Skin epidermis (tissue), 12 donors: ENCODE results near the gene VSIG8.
"Not testable (repeated sequence)": the region's sequence is repeated elsewhere in the genome, so short reads cannot be mapped to it uniquely, and the experiment has no call there.

Source experiments
- H3K27ac ChIP-seq, 21 experiments: fragments of 200-600 bp; sonication (generic) in 11 of 21; one replicate each; pipeline ENCODE4 v1.5.0; 2020; ENCODE audit warnings: mild to moderate bottlenecking in 3 of 21, inconsistent platforms in 2 of 21, moderate library complexity in 2 of 21
- H3K4me3 ChIP-seq, 7 experiments: fragments of 200-600 bp; sonication (generic) in 2 of 7; one replicate each; pipeline ENCODE4 v1.5.0; 2020; ENCODE audit warnings: inconsistent platforms in 2 of 7, mild to moderate bottlenecking in 2 of 7, moderate library complexity in 1 of 7

Gene VSIG8, protein sequence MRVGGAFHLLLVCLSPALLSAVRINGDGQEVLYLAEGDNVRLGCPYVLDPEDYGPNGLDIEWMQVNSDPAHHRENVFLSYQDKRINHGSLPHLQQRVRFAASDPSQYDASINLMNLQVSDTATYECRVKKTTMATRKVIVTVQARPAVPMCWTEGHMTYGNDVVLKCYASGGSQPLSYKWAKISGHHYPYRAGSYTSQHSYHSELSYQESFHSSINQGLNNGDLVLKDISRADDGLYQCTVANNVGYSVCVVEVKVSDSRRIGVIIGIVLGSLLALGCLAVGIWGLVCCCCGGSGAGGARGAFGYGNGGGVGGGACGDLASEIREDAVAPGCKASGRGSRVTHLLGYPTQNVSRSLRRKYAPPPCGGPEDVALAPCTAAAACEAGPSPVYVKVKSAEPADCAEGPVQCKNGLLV

GRCh38 chr1:159862557-159862956, at the start of gene VSIG8:
Gene VSIG8 (minus strand): TSS chr1:159862657. CDS start chr1:159862521, 136 bp downstream.
- H3K27ac ChIP-seq = peak within 1 kb of the TSS in 5 of 21 experiments; percentile 48 to 85 (median 74)
- no peak within 1 kb of the TSS for H3K4me3 ChIP-seq

GRCh38 chr1:159911326-159912070, 49.0 kb upstream of the VSIG8 start:
- Histone ChIP-seq H3K27ac (peak overlapping the region in 19 of 21 experiments; percentile 12 to 88 (median 72)), H3K4me3 (no peak overlapping the region)

GRCh38 chr1:159908031-159908940, 45.8 kb upstream of the VSIG8 start:
- Histone ChIP-seq H3K27ac (no peak overlapping the region), H3K4me3 (no peak overlapping the region)

- Histone ChIP-seq H3K27ac (no peak overlapping the region), H3K4me3 (no peak overlapping the region)
Measured at GRCh38 chr1:159906960-159907359, 44.5 kb upstream of the VSIG8 start.

DNA sequence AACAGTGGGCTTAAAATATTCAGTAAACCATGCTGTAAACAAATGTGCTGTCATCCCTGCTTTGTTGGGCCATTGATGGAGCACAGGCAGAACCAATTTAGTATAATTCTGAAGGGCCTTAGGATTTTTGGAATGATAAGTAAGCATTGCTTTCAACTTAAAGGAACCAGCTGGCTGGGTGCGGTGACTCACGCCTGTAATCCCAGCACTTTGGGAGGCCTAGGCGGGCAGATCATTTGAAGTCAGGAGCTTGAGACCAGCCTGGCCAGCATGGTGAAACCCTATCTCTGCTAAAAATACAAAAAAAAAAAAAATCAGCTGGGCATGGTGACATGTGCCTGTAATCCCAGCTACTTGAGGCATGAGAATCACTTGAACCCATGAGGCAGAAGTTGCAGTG, 41.6 kb upstream of the VSIG8 start:
- not testable (repeated sequence) for H3K4me3 ChIP-seq

GRCh38 chr1:159902541-159902940, 40.1 kb upstream of the VSIG8 start:
- Histone ChIP-seq H3K4me3 (no peak overlapping the region), H3K27ac (no peak overlapping the region)

More for the DNA sequence above, 41.6 kb upstream of the VSIG8 start:
- not testable (repeated sequence) for H3K27ac ChIP-seq

DNA sequence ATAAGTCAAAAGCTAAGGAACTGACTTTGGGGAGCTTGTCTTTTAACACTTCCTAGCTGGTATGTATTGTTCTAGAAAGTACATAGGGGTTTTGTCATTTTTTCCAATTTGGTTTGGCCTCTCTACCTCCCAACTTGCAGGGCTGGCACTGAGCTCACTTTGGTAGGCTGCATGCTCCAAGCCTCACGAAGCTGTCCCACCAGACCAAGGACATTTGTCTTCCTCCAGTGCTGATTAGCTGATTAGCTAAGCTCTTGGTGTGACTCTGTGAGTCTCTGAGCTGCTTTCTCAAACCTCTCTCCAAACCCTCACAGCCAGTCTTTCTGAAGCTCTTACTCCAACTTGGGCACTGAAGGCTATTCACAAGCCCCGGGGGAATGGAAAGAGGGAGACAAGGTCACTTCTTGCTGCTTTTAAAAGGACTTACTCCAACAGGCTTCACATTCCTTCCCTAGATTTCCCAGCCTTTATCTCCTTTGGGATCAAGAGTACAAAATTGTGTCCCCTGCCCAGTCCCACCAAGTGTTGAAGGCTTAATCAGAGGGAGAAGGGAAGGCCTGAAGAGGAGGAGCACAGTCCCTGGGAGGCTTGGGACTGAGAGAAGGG, 38.4 kb upstream of the VSIG8 start:
- Histone ChIP-seq H3K4me3 (no peak overlapping the region), H3K27ac (peak overlapping the region in 13 of 21 experiments; percentile 3 to 63 (median 26))

GRCh38 chr1:159900086-159900680, 37.7 kb upstream of the VSIG8 start, which contains the start of gene CFAP45:
Gene CFAP45 (minus strand): TSS chr1:159900165. CDS start chr1:159900098, 67 bp downstream.
- Histone ChIP-seq H3K27ac (peak within 1 kb of the TSS in 16 of 21 experiments; percentile 4 to 71 (median 43)), H3K4me3 (no peak within 1 kb of the TSS)

DNA sequence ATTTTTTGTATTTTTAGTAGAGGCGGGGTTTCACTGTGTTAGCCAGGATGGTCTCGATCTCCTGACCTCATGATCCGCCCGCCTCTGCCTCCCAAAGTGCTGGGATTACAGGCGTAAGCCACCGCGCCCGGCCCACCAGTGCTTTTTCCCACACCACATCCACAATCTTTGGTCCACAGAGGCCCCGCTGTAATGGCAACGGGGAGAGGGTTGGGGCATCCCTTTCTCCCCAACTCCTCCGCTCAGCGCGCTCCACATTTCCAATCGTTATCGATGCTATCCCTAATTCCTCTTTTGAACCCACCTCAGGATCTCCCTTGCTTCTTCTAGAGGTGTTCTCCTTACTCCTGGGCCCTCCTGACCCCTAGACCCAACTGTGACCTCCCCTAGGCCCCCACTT, 37.2 kb upstream of the VSIG8 start:
- H3K27ac ChIP-seq = peak overlapping the region in 12 of 21 experiments; percentile 4 to 71 (median 43)
- not testable (repeated sequence) for H3K4me3 ChIP-seq

DNA sequence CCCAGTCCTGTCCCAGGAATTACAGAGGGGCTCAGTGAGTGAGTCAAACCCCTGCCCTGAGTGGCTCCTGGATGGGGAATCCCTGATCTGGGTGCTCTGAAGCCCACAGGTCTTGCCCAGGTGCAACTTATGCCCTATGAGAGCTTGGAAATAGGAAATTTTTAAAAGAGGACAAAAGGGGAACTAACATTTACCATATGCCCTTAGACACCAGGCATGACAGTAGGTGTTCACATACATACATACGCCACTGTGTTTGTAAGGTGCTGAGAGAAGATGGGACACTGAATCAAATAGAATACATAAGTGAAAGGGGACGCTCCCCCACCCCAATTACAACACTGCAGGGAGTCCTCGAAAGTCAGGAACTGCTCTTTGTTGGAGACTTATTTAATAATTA, 36.1 kb upstream of the VSIG8 start:
- peak overlapping the region in 1 of 21 experiments; percentile 30 for H3K27ac ChIP-seq

GRCh38 chr1:159897962-159898361, 35.5 kb upstream of the VSIG8 start:
- Histone ChIP-seq H3K27ac (no peak overlapping the region), H3K4me3 (no peak overlapping the region)

More for the DNA sequence above, 36.1 kb upstream of the VSIG8 start:
- no peak overlapping the region for H3K4me3 ChIP-seq

DNA sequence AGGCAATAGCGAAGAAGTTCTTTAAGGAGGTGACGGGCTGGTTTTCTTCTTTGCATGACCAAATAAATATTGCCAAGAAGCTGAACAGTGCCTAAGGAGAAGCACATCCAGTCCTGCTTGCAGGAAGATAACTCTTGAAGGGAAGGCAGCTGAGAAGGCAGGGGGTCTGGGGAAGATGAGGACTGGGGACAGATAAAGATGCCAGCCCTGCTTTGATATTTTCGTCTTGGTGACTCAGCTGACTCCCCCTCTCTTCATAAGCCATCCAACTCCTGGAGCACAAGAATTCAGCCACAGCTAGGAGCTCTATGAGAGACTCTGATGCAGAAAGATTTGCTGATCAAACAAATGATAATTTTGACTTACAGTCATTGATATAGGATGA, 34.1 kb upstream of the VSIG8 start:
- Histone ChIP-seq H3K27ac (peak overlapping the region in 1 of 21 experiments; percentile 29), H3K4me3 (no peak overlapping the region)

- Histone ChIP-seq H3K4me3 (no peak overlapping the region), H3K27ac (peak overlapping the region in 1 of 21 experiments; percentile 29)
Measured at GRCh38 chr1:159895836-159896545, 33.5 kb upstream of the VSIG8 start.

- Histone ChIP-seq H3K4me3 (no peak overlapping the region), H3K27ac (no peak overlapping the region)
Measured at GRCh38 chr1:159895286-159895685, 32.8 kb upstream of the VSIG8 start.

GRCh38 chr1:159892944-159893343, 30.5 kb upstream of the VSIG8 start:
- no peak overlapping the region for H3K27ac ChIP-seq

GRCh38 chr1:159891275-159892157, 29.1 kb upstream of the VSIG8 start:
- Histone ChIP-seq H3K4me3 (no peak overlapping the region), H3K27ac (peak overlapping the region in 4 of 21 experiments; percentile 10 to 67 (median 34))

More at GRCh38 chr1:159892944-159893343, 30.5 kb upstream of the VSIG8 start:
- H3K4me3 ChIP-seq = no peak overlapping the region

GRCh38 chr1:159890390-159890789, 27.9 kb upstream of the VSIG8 start:
- Histone ChIP-seq H3K27ac (peak overlapping the region in 14 of 21 experiments; percentile 2 to 79 (median 48)), H3K4me3 (no peak overlapping the region)
